Thoracic aorta (tissue), 2 donors: Measurements from ENCODE around the gene TUBG2. TPM values are rescaled to one million over a fixed set of nuclear protein-coding genes. Genes with fewer than 3 reads are reported as not detected.

Experiments used
- ATAC-seq: fragments of 150-250 bp; one replicate; pipeline ENCODE4 v1.8.0; 2017; ENCODE audit warnings: low read depth; ENCODE audit not compliant: insufficient number of reproducible peaks, low FRiP score
- DNase-seq: peaks from one replicate; pipeline ENCODE4 v3.0.0-alpha.2; 2020; ENCODE audit warnings: low spot score
- H3K27ac ChIP-seq, 2 donors: fragments of 200-600 bp; sonication (generic); 1 replicate in 1 of 2; 2 replicates in 1 of 2; pipeline ENCODE4 v1.5.1; 2016; ENCODE audit warnings: mild to moderate bottlenecking in 2 of 2, moderate library complexity in 2 of 2
- H3K27me3 ChIP-seq: fragments of 200-600 bp; sonication (generic); replicated peaks from 2 replicates; pipeline ENCODE4 v1.6.0; 2016; ENCODE audit warnings: mild to moderate bottlenecking; ENCODE audit not compliant: insufficient read depth
- H3K36me3 ChIP-seq: fragments of 200-600 bp; sonication (generic); one replicate; pipeline ENCODE4 v1.5.1; 2016
- H3K4me1 ChIP-seq, 2 donors: fragments of 200-600 bp; sonication (generic); 1 replicate in 1 of 2; 2 replicates in 1 of 2; pipeline versions ENCODE4 v1.5.1 to v1.6.0; 2016; ENCODE audit warnings: low read depth in 2 of 2, mild to moderate bottlenecking in 1 of 2; ENCODE audit not compliant: control insufficient read depth in 1 of 2
- H3K4me3 ChIP-seq: fragments of 200-600 bp; sonication (generic); 2 replicates; pipeline ENCODE4 v1.5.1; 2016; ENCODE audit warnings: mild to moderate bottlenecking
- H3K9me3 ChIP-seq: fragments of 200-600 bp; sonication (generic); 2 replicates; pipeline ENCODE4 v1.5.1; 2016
- CTCF ChIP-seq: fragments of 200-600 bp; sonication (generic); IDR thresholded peaks from one replicate; pipeline ENCODE4 v1.5.1; 2019; ENCODE audit warnings: antibody characterized with exemption
- total RNA-seq, 2 donors: library from RNA; depleted of rRNA; stranded (reverse); fragments of >200 nt; gene quantifications; one replicate each; pipeline versions ENCODE4 v1.1.0 to v1.2.3, GENCODE V29; 2016

The TUBG2 gene
- total RNA-seq, 2 donors from 2014 or later: 47.2 to 49.0 TPM

DNA sequence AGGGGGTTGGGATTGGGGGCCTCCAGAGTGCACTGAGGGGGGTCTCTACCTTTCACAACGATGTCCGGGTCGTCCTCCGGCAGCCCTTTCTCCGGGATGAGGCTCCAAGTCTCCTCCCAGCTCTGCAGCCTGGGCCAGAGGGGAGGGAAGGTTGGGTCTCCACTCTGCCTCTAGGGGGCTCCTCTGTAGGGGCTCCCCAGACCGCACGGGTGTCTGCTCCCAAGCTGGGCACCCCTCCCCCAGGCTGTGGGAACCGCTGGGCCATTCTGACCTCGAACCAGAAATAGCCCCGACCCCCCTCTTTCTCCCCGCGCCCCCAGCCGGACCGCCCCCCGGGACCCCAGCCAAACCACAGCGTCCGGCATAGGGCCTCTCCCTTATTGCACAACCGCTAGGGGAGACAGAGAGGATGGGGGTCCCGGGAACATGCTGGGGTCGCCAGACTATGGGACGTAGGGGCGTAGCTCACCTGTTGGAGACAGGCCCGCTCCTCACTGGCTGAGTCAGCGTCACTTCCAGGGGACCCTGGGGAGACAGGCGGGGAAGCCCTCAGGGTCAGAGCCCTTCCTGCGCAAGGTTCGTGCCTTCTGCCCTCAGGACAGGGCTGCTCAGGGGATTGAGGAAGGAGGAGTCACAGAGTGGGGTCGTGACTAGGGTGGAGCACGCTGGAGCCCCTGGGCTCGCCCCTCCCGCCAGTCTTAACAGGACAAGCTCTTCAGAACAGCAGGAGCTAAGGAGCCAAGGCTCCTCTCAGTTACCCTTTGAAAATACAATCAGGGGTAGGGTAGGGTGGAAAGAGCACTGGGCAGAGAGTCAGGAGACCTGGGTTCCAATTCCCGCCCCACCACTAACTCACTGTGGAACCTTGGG is 15.0 kb downstream of the TUBG2 start:
- Histone ChIP-seq H3K4me1 (peaks cover 37 to 42% of the 10 kb centered on the region in 2 donors), H3K36me3 (peaks cover 39% of the 10 kb centered on the region)
- ATAC-seq: no peak

DNA sequence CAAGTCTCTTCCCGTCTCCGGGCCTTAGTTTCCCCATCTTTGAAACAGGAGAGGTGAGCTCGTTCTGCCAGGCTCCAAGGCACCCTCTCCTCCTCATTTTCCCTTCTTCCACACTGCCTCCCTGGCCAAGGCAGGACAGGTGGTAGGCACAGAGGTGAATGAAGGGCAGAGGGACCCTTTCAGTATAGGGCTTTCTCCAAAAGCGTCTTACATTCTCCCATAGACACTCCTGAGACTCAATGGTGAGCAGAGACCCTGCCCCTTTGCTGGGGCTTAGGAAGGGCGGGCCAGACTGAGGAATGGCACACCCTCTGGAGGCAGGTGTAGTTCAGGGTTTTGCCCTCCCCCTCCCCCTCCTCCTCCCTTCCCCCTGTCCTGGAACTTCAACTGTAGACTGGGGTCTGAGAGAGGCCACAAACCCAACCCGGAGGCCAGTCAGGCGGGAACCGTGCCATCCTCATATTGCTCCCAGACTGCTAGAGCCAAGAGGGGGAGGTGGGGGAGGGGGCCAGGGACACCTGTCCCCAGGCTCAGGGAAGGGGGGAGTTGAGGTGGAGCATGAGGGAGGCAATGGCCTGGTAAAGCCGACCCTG is 15.8 kb downstream of the TUBG2 start:
- H3K4me1 ChIP-seq: peaks cover 41 to 43% of the 10 kb centered on the region in 2 donors

More for the DNA sequence above, 15.0 kb downstream of the TUBG2 start:
- no peaks in the 10 kb centered on the region for H3K9me3 ChIP-seq
- H3K27ac ChIP-seq: peak overlapping the region; percentile 73 to 92
- TF ChIP-seq CTCF: peak; percentile 41
- no peaks in the 10 kb centered on the region for H3K27me3 ChIP-seq
- peak overlapping the region; percentile 93 for H3K4me3 ChIP-seq
- DNase-seq: no peak

DNA sequence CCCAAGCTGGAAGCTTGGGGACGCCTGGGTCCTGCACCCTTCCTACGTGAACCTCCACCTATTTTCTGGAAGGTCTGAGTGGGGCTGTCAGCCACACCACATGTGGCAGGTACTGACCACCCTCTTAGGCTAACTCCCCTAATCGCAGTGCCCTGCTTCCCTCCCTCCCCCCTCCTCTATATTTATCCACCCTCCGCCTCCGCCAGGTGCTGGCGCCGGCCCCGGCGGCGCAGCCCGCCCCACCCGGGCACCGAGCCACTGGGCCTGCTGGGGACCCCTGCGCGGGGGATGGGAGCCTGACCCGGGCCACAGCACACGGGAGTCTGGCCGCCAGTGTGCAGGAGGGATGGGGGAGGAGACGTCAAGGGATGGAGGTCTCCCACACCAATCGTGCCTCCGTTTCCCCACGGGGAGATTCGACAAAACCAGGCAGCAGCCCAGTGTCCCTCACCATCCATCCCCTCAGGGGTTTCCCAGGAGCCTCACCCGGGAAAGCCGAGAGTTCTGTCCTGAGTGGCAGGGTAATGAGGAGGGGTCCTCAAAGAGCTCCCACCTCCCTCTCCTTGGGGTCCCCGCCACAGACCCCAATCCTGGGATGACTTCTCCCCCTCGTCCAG is 16.4 kb downstream of the TUBG2 start:
- Histone ChIP-seq H3K9me3 (no peaks in the 10 kb centered on the region), H3K27ac (peak overlapping the region; percentile 92 to 96), H3K27me3 (no peaks in the 10 kb centered on the region), H3K4me1 (peaks cover 47 to 49% of the 10 kb centered on the region in 2 donors), H3K36me3 (peaks cover 29% of the 10 kb centered on the region), H3K4me3 (peak overlapping the region; percentile 93)
- TF ChIP-seq CTCF: no peak
- no peak for DNase-seq
- no peak for ATAC-seq

More for the DNA sequence above, 15.8 kb downstream of the TUBG2 start:
- TF ChIP-seq CTCF: no peak
- H3K27me3 ChIP-seq: no peaks in the 10 kb centered on the region
- peak overlapping the region; percentile 92 to 96 for H3K27ac ChIP-seq
- ATAC-seq: no peak
- H3K36me3 ChIP-seq: peaks cover 32% of the 10 kb centered on the region
- no peaks in the 10 kb centered on the region for H3K9me3 ChIP-seq
- no peak for DNase-seq
- peak overlapping the region; percentile 93 for H3K4me3 ChIP-seq

- H3K9me3 ChIP-seq: no peaks in the 10 kb centered on the region
- TF ChIP-seq CTCF: no peak
- H3K36me3 ChIP-seq: peaks cover 24% of the 10 kb centered on the region
- H3K27ac ChIP-seq: peak overlapping the region; percentile 92 to 96
- ATAC-seq (no peak), DNase-seq (no peak)
- H3K4me1 ChIP-seq: peaks cover 50 to 53% of the 10 kb centered on the region in 2 donors
- no peaks in the 10 kb centered on the region for H3K27me3 ChIP-seq
- peak overlapping the region; percentile 93 for H3K4me3 ChIP-seq
Measured at GRCh38 chr17:42675965-42676423, 16.9 kb downstream of the TUBG2 start.
